GM23338 (cell line): ENCODE data around the gene RGS19. TPM values are rescaled to one million over a fixed set of nuclear protein-coding genes. Genes with fewer than 3 reads are reported as not detected.

Experiments
- ATAC-seq: fragments of 200-7000 bp; cut with Tn5 transposase; 3 replicates; pipeline ENCODE4 v1.9.1; 2020
- DNase-seq: peaks from one replicate; pipeline ENCODE4 v3.0.0-alpha.2; 2015; ENCODE audit warnings: low spot score
- H2AFZ ChIP-seq: fragments of 200-600 bp; sonication (generic); 2 replicates; pipeline ENCODE4 v1.8.0; 2016; ENCODE audit warnings: antibody characterized with exemption, mild to moderate bottlenecking, moderate library complexity
- H3F3A ChIP-seq: fragments of 200-600 bp; sonication (generic); replicated peaks from 2 replicates; pipeline ENCODE4 v1.8.0; 2017; ENCODE audit warnings: antibody characterized with exemption, mixed run types, low read depth
- H3K27ac ChIP-seq: fragments of 200-600 bp; sonication (generic); 2 replicates; pipeline ENCODE4 v1.6.1; 2016; ENCODE audit warnings: low read depth
- H3K27me3 ChIP-seq: fragments of 200-600 bp; sonication (generic); 2 replicates; pipeline ENCODE4 v1.8.0; 2016; ENCODE audit warnings: mild to moderate bottlenecking, mixed run types, moderate library complexity; ENCODE audit not compliant: insufficient read depth
- H3K36me3 ChIP-seq: fragments of 200-600 bp; sonication (generic); 2 replicates; pipeline ENCODE4 v1.8.0; 2016; ENCODE audit warnings: mild to moderate bottlenecking; ENCODE audit not compliant: insufficient read depth
- H3K4me1 ChIP-seq: fragments of 200-600 bp; sonication (generic); 2 replicates; pipeline ENCODE4 v1.8.0; 2016; ENCODE audit warnings: mild to moderate bottlenecking, moderate library complexity; ENCODE audit not compliant: insufficient read depth
- H3K4me2 ChIP-seq: fragments of 200-600 bp; sonication (generic); 2 replicates; pipeline ENCODE4 v1.7.1; 2017; ENCODE audit warnings: mixed run types
- H3K4me3 ChIP-seq: fragments of 200-600 bp; sonication (generic); 2 replicates; pipeline ENCODE4 v1.6.1; 2016; ENCODE audit warnings: mixed run types
- H3K79me2 ChIP-seq: fragments of 200-600 bp; sonication (generic); replicated peaks from 2 replicates; pipeline ENCODE4 v1.8.0; 2017; ENCODE audit warnings: mild to moderate bottlenecking; ENCODE audit not compliant: insufficient read depth
- H3K9me2 ChIP-seq: fragments of 200-600 bp; sonication (generic); 2 replicates; pipeline ENCODE4 v1.8.0; 2017; ENCODE audit not compliant: insufficient read depth
- H4K20me1 ChIP-seq: fragments of 200-600 bp; sonication (generic); replicated peaks from 2 replicates; pipeline ENCODE4 v1.8.0; 2017; ENCODE audit warnings: mild to moderate bottlenecking; ENCODE audit not compliant: insufficient read depth
- H3K27ac Mint-ChIP-seq: 2 replicates; pipeline ENCODE4 v1.8.0; 2020; ENCODE audit warnings: inconsistent platforms, mild to moderate bottlenecking, moderate library complexity, mixed read lengths
- H3K27me3 Mint-ChIP-seq: 3 replicates; pipeline ENCODE4 v1.8.0; 2022; ENCODE audit warnings: low read depth, mild to moderate bottlenecking, moderate library complexity, mixed read lengths, inconsistent platforms; ENCODE audit not compliant: insufficient read depth, poor library complexity
- H3K36me3 Mint-ChIP-seq: 3 replicates; pipeline ENCODE4 v1.8.0; 2021; ENCODE audit warnings: low read depth, mild to moderate bottlenecking, inconsistent platforms, moderate library complexity, mixed read lengths
- H3K4me1 Mint-ChIP-seq: 3 replicates; pipeline ENCODE4 v1.8.0; 2020; ENCODE audit warnings: mild to moderate bottlenecking, inconsistent platforms, mixed read lengths
- H3K4me3 Mint-ChIP-seq: 3 replicates; pipeline ENCODE4 v1.8.0; 2021; ENCODE audit warnings: moderate library complexity, mild to moderate bottlenecking, inconsistent platforms, mixed read lengths
- H3K9me3 Mint-ChIP-seq: 3 replicates; pipeline ENCODE4 v1.8.0; 2020; ENCODE audit warnings: moderate library complexity, mild to moderate bottlenecking, inconsistent platforms, mixed read lengths
- CREB1 ChIP-seq: fragments of 250-450 bp; sonication (Bioruptor Pico); IDR thresholded peaks from 2 replicates; pipeline ENCODE4 v1.5.0; 2020; ENCODE audit warnings: low read depth, mild to moderate bottlenecking, moderate library complexity
- EZH2 ChIP-seq: fragments of 200-600 bp; sonication (generic); IDR thresholded peaks from one replicate; pipeline ENCODE4 v1.8.0; 2017; ENCODE audit warnings: antibody characterized with exemption, mild to moderate bottlenecking, low read depth; ENCODE audit not compliant: unreplicated experiment
- EZH2phosphoT487 ChIP-seq: fragments of 200-600 bp; sonication (generic); IDR thresholded peaks from one replicate; pipeline ENCODE4 v1.8.1; 2018; ENCODE audit warnings: antibody characterized with exemption; ENCODE audit not compliant: unreplicated experiment
- JUNB ChIP-seq: IDR thresholded peaks from one replicate; pipeline ENCODE4 v1.6.1; 2016; ENCODE audit warnings: antibody characterized with exemption; ENCODE audit not compliant: unreplicated experiment
- NANOG ChIP-seq: IDR thresholded peaks from 2 replicates; pipeline ENCODE4 v1.6.1; 2016; ENCODE audit warnings: antibody characterized with exemption, borderline replicate concordance
- POLR2AphosphoS5 ChIP-seq: IDR thresholded peaks from 2 replicates; pipeline ENCODE4 v1.6.1; 2016; ENCODE audit warnings: antibody characterized with exemption, low read depth
- STAT1 ChIP-seq: IDR thresholded peaks from one replicate; pipeline ENCODE4 v1.6.1; 2016; ENCODE audit warnings: antibody characterized with exemption; ENCODE audit not compliant: unreplicated experiment
- ZNF114 ChIP-seq: fragments of 250-450 bp; sonication (Bioruptor Pico); IDR thresholded peaks from 2 replicates; pipeline ENCODE4 v1.5.0; 2020; ENCODE audit warnings: mild to moderate bottlenecking, moderate library complexity
- ZNF331 ChIP-seq: fragments of 250-450 bp; sonication (Bioruptor Pico); IDR thresholded peaks from 2 replicates; pipeline ENCODE4 v1.5.0; 2020; ENCODE audit warnings: low read depth, mild to moderate bottlenecking, moderate library complexity
- polyA plus RNA-seq: library from polyadenylated mRNA; unstranded; fragments of >200 nt; fragmentation: Nextera tagmentation; extraction: Ambion mirVana; gene quantifications from 2 replicates; pipeline ENCODE4 v1.2.1, GENCODE V29; 2016
- total RNA-seq: library from RNA; depleted of rRNA; stranded (reverse); fragments of >200 nt; shearing (Covaris generic); gene quantifications from 2 replicates; pipeline ENCODE4 v1.2.3, GENCODE V29; 2014
- TF ChIP-seq, protein P1 (sequence below): fragments of 250-450 bp; sonication (Bioruptor Pico); IDR thresholded peaks from 2 replicates; pipeline ENCODE4 v1.5.0; 2020; ENCODE audit warnings: mild to moderate bottlenecking, moderate library complexity
- TF ChIP-seq, protein P2 (sequence below): IDR thresholded peaks from one replicate; pipeline ENCODE4 v1.6.1; 2018; ENCODE audit warnings: antibody characterized with exemption; ENCODE audit not compliant: unreplicated experiment
- TF ChIP-seq, protein P3 (sequence below): IDR thresholded peaks from 2 replicates; pipeline ENCODE4 v1.6.1; 2016; ENCODE audit warnings: antibody characterized with exemption
- TF ChIP-seq, protein P4 (sequence below), 2 experiments: fragments of 200-600 bp in 1 of 2; sonication (generic) in 1 of 2; conservative IDR thresholded peaks; 2 replicates each; pipeline versions ENCODE4 v1.5.1 to v1.6.1; 2016 to 2017; ENCODE audit warnings: antibody characterized with exemption in 2 of 2, low read depth in 2 of 2, mild to moderate bottlenecking in 2 of 2, moderate library complexity in 1 of 2

Gene RGS19
- total and polyA plus RNA-seq, 2 experiments from 2014 or later = 13.1 to 19.7 TPM

DNA sequence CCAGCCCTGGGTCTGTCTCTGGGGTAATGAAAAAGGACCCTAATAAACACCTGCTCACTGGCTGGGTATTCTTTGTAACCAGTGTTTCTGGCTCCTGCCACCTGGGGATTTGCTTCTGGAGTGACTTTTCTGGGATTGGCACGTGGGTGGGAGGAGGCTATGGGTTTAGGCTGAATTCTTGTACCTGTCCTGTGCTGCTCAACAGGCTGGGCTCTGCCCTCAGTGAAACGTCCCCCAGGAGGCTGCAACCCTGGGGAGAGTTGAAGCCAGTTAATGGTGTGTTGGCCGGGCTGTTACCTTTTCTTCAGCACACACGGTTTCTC is 21.2 kb upstream of the RGS19 start:
- H4K20me1 ChIP-seq = no peaks in the 10 kb centered on the region
- no peak overlapping the region for H3K4me3 ChIP-seq
- no peaks in the 10 kb centered on the region for H3K36me3 ChIP-seq
- ATAC-seq (no peak), DNase-seq (no peak)
- Mint-ChIP-seq H3K4me1 (peaks cover 11% of the 10 kb centered on the region), H3K9me3 (peaks cover 8% of the 10 kb centered on the region), H3K4me3 (no peak overlapping the region), H3K27ac (no peak overlapping the region), H3K36me3 (peaks cover 4% of the 10 kb centered on the region; the same call in 2 of the 3 replicates), H3K27me3 (peaks cover 29% of the 10 kb centered on the region)
- no peak overlapping the region for H3K27ac ChIP-seq
- no peaks in the 10 kb centered on the region for H3K79me2 ChIP-seq
- no peak overlapping the region for H2AFZ ChIP-seq
- H3K4me2 ChIP-seq = no peak overlapping the region
- H3K9me2 ChIP-seq = no peaks in the 10 kb centered on the region
- H3F3A ChIP-seq = peaks cover 7% of the 10 kb centered on the region
- H3K4me1 ChIP-seq = no peaks in the 10 kb centered on the region
- TF ChIP-seq ZNF331 (CRISPR knock-in tag) = no peak
- no peak for TF ChIP-seq EZH2phosphoT487
- no peak for TF ChIP-seq POLR2AphosphoS5
- no peak for TF ChIP-seq STAT1
- TF ChIP-seq, protein P1, sequence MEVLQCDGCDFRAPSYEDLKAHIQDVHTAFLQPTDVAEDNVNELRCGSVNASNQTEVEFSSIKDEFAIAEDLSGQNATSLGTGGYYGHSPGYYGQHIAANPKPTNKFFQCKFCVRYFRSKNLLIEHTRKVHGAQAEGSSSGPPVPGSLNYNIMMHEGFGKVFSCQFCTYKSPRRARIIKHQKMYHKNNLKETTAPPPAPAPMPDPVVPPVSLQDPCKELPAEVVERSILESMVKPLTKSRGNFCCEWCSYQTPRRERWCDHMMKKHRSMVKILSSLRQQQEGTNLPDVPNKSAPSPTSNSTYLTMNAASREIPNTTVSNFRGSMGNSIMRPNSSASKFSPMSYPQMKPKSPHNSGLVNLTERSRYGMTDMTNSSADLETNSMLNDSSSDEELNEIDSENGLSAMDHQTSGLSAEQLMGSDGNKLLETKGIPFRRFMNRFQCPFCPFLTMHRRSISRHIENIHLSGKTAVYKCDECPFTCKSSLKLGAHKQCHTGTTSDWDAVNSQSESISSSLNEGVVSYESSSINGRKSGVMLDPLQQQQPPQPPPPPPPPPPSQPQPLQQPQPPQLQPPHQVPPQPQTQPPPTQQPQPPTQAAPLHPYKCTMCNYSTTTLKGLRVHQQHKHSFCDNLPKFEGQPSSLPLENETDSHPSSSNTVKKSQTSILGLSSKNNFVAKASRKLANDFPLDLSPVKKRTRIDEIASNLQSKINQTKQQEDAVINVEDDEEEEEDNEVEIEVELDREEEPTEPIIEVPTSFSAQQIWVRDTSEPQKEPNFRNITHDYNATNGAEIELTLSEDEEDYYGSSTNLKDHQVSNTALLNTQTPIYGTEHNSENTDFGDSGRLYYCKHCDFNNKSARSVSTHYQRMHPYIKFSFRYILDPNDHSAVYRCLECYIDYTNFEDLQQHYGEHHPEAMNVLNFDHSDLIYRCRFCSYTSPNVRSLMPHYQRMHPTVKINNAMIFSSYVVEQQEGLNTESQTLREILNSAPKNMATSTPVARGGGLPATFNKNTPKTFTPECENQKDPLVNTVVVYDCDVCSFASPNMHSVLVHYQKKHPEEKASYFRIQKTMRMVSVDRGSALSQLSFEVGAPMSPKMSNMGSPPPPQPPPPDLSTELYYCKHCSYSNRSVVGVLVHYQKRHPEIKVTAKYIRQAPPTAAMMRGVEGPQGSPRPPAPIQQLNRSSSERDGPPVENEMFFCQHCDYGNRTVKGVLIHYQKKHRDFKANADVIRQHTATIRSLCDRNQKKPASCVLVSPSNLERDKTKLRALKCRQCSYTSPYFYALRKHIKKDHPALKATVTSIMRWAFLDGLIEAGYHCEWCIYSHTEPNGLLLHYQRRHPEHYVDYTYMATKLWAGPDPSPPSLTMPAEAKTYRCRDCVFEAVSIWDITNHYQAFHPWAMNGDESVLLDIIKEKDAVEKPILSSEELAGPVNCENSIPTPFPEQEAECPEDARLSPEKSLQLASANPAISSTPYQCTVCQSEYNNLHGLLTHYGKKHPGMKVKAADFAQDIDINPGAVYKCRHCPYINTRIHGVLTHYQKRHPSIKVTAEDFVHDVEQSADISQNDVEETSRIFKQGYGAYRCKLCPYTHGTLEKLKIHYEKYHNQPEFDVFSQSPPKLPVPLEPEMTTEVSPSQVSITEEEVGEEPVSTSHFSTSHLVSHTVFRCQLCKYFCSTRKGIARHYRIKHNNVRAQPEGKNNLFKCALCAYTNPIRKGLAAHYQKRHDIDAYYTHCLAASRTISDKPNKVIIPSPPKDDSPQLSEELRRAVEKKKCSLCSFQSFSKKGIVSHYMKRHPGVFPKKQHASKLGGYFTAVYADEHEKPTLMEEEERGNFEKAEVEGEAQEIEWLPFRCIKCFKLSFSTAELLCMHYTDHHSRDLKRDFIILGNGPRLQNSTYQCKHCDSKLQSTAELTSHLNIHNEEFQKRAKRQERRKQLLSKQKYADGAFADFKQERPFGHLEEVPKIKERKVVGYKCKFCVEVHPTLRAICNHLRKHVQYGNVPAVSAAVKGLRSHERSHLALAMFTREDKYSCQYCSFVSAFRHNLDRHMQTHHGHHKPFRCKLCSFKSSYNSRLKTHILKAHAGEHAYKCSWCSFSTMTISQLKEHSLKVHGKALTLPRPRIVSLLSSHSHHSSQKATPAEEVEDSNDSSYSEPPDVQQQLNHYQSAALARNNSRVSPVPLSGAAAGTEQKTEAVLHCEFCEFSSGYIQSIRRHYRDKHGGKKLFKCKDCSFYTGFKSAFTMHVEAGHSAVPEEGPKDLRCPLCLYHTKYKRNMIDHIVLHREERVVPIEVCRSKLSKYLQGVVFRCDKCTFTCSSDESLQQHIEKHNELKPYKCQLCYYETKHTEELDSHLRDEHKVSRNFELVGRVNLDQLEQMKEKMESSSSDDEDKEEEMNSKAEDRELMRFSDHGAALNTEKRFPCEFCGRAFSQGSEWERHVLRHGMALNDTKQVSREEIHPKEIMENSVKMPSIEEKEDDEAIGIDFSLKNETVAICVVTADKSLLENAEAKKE (CRISPR knock-in tag) = no peak
- TF ChIP-seq JUNB = no peak
- TF ChIP-seq, protein P2, sequence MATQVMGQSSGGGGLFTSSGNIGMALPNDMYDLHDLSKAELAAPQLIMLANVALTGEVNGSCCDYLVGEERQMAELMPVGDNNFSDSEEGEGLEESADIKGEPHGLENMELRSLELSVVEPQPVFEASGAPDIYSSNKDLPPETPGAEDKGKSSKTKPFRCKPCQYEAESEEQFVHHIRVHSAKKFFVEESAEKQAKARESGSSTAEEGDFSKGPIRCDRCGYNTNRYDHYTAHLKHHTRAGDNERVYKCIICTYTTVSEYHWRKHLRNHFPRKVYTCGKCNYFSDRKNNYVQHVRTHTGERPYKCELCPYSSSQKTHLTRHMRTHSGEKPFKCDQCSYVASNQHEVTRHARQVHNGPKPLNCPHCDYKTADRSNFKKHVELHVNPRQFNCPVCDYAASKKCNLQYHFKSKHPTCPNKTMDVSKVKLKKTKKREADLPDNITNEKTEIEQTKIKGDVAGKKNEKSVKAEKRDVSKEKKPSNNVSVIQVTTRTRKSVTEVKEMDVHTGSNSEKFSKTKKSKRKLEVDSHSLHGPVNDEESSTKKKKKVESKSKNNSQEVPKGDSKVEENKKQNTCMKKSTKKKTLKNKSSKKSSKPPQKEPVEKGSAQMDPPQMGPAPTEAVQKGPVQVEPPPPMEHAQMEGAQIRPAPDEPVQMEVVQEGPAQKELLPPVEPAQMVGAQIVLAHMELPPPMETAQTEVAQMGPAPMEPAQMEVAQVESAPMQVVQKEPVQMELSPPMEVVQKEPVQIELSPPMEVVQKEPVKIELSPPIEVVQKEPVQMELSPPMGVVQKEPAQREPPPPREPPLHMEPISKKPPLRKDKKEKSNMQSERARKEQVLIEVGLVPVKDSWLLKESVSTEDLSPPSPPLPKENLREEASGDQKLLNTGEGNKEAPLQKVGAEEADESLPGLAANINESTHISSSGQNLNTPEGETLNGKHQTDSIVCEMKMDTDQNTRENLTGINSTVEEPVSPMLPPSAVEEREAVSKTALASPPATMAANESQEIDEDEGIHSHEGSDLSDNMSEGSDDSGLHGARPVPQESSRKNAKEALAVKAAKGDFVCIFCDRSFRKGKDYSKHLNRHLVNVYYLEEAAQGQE = no peak
- no peak for TF ChIP-seq NANOG
- TF ChIP-seq ZNF114 (CRISPR knock-in tag) = no peak
- TF ChIP-seq, protein P3, sequence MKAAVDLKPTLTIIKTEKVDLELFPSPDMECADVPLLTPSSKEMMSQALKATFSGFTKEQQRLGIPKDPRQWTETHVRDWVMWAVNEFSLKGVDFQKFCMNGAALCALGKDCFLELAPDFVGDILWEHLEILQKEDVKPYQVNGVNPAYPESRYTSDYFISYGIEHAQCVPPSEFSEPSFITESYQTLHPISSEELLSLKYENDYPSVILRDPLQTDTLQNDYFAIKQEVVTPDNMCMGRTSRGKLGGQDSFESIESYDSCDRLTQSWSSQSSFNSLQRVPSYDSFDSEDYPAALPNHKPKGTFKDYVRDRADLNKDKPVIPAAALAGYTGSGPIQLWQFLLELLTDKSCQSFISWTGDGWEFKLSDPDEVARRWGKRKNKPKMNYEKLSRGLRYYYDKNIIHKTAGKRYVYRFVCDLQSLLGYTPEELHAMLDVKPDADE = no peak
- no peak for TF ChIP-seq EZH2
- no peak for TF ChIP-seq CREB1
- TF ChIP-seq, protein P4, sequence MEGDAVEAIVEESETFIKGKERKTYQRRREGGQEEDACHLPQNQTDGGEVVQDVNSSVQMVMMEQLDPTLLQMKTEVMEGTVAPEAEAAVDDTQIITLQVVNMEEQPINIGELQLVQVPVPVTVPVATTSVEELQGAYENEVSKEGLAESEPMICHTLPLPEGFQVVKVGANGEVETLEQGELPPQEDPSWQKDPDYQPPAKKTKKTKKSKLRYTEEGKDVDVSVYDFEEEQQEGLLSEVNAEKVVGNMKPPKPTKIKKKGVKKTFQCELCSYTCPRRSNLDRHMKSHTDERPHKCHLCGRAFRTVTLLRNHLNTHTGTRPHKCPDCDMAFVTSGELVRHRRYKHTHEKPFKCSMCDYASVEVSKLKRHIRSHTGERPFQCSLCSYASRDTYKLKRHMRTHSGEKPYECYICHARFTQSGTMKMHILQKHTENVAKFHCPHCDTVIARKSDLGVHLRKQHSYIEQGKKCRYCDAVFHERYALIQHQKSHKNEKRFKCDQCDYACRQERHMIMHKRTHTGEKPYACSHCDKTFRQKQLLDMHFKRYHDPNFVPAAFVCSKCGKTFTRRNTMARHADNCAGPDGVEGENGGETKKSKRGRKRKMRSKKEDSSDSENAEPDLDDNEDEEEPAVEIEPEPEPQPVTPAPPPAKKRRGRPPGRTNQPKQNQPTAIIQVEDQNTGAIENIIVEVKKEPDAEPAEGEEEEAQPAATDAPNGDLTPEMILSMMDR (conservative IDR thresholded peaks at IDR 0.05; ENCODE audit: low read depth in 2 of 2) = no peak
- peaks cover 17% of the 10 kb centered on the region for H3K27me3 ChIP-seq
